SKM-1 (cell line): ENCODE data around the gene MMP2.

Experiments used
- DNase-seq: peaks from one replicate; lab custom pipeline; 2025; ENCODE audit not compliant: unreplicated experiment; lab: John Stamatoyannopoulos, UW

The MMP2 gene

GRCh38 chr16:55492756-55493380, 13.9 kb downstream of the MMP2 start:
- no peak for DNase-seq

- no peak for DNase-seq
Observed at GRCh38 chr16:55494994-55495421, 16.0 kb downstream of the MMP2 start.

- no peak for DNase-seq
Observed at GRCh38 chr16:55495616-55496289, 16.8 kb downstream of the MMP2 start.

- DNase-seq: no peak
Observed at GRCh38 chr16:55496509-55497145, 17.6 kb downstream of the MMP2 start.

- DNase-seq: no peak
Observed at GRCh38 chr16:55497558-55497957, 18.6 kb downstream of the MMP2 start.

GRCh38 chr16:55498101-55498500, 19.1 kb downstream of the MMP2 start:
- DNase-seq: no peak

- DNase-seq: no peak
Observed at GRCh38 chr16:55499281-55499680, 20.3 kb downstream of the MMP2 start.

GRCh38 chr16:55499951-55500529, 21.0 kb downstream of the MMP2 start:
- no peak for DNase-seq

GRCh38 chr16:55500530-55501011, 21.6 kb downstream of the MMP2 start:
- DNase-seq: no peak

GRCh38 chr16:55501549-55502322, 22.7 kb downstream of the MMP2 start:
- DNase-seq: no peak

GRCh38 chr16:55502801-55503366, 23.9 kb downstream of the MMP2 start:
- no peak for DNase-seq

- no peak for DNase-seq
Observed at GRCh38 chr16:55503726-55504550, 24.9 kb downstream of the MMP2 start.

- no peak for DNase-seq
Observed at GRCh38 chr16:55505333-55506015, 26.5 kb downstream of the MMP2 start.

- no peak for DNase-seq
Observed at GRCh38 chr16:55506083-55506482, 27.1 kb downstream of the MMP2 start.

- no peak for DNase-seq
Observed at GRCh38 chr16:55506708-55507107, 27.7 kb downstream of the MMP2 start.

GRCh38 chr16:55508271-55508921, 29.4 kb downstream of the MMP2 start:
- peak; percentile 33 for DNase-seq

GRCh38 chr16:55508941-55509931, 30.2 kb downstream of the MMP2 start, which contains the start of gene LPCAT2:
TSS of gene LPCAT2 (plus strand) at chr16:55509072. CDS start at chr16:55509182, 110 bp downstream.
- DNase-seq: peak; percentile 83
